GM23248 (cell line): ENCODE results near the gene WBP1. TPM values are rescaled to one million over a fixed set of nuclear protein-coding genes. Genes with fewer than 3 reads are reported as not detected.
"Not testable (repeated sequence)": the region's sequence is repeated elsewhere in the genome, so short reads cannot be mapped to it uniquely, and the experiment has no call there.

Experiments used
- DNase-seq: peaks from one replicate; pipeline ENCODE4 v3.0.0-alpha.2; 2015
- H2AFZ ChIP-seq: fragments of 200-600 bp; sonication (generic); 2 replicates; pipeline ENCODE4 v1.6.1; 2016; ENCODE audit warnings: antibody characterized with exemption
- H3F3A ChIP-seq: fragments of 200-600 bp; sonication (generic); 2 replicates; pipeline ENCODE4 v1.6.1; 2016; ENCODE audit warnings: mild to moderate bottlenecking, antibody characterized with exemption, mixed run types; ENCODE audit not compliant: insufficient read depth
- H3K27ac ChIP-seq: fragments of 200-600 bp; sonication (generic); 2 replicates; pipeline ENCODE4 v1.5.1; 2016; ENCODE audit warnings: mild to moderate bottlenecking
- H3K27me3 ChIP-seq: fragments of 200-600 bp; sonication (generic); replicated peaks from 2 replicates; pipeline ENCODE4 v1.6.1; 2016; ENCODE audit warnings: mild to moderate bottlenecking; ENCODE audit not compliant: insufficient read depth
- H3K36me3 ChIP-seq: fragments of 200-600 bp; sonication (generic); 2 replicates; pipeline ENCODE4 v1.6.1; 2016; ENCODE audit warnings: low read depth, mild to moderate bottlenecking
- H3K4me1 ChIP-seq: fragments of 200-600 bp; sonication (generic); 2 replicates; pipeline ENCODE4 v1.6.1; 2016; ENCODE audit warnings: mild to moderate bottlenecking; ENCODE audit not compliant: insufficient read depth
- H3K4me2 ChIP-seq: fragments of 200-600 bp; sonication (generic); one replicate; pipeline ENCODE4 v1.6.1; 2016; ENCODE audit warnings: mild to moderate bottlenecking; ENCODE audit not compliant: unreplicated experiment
- H3K4me3 ChIP-seq: fragments of 200-600 bp; sonication (generic); 2 replicates; pipeline ENCODE4 v1.5.1; 2016; ENCODE audit warnings: mild to moderate bottlenecking
- H3K79me2 ChIP-seq: fragments of 200-600 bp; sonication (generic); 2 replicates; pipeline ENCODE4 v1.6.1; 2016; ENCODE audit warnings: mild to moderate bottlenecking; ENCODE audit not compliant: insufficient read depth
- H3K9ac ChIP-seq: fragments of 200-600 bp; sonication (generic); 2 replicates; pipeline ENCODE4 v1.6.1; 2016; ENCODE audit warnings: mild to moderate bottlenecking
- H3K9me2 ChIP-seq: fragments of 200-600 bp; sonication (generic); 2 replicates; pipeline ENCODE4 v1.6.1; 2016; ENCODE audit warnings: mixed run types, mild to moderate bottlenecking, moderate library complexity; ENCODE audit not compliant: insufficient read depth
- H3K9me3 ChIP-seq: fragments of 200-600 bp; sonication (generic); one replicate; pipeline ENCODE4 v1.6.1; 2017; ENCODE audit warnings: low read depth
- H4K20me1 ChIP-seq: fragments of 200-600 bp; sonication (generic); 2 replicates; pipeline ENCODE4 v1.6.0; 2016; ENCODE audit not compliant: insufficient read depth
- EZH2 ChIP-seq: fragments of 200-600 bp; sonication (generic); IDR thresholded peaks from 2 replicates; pipeline ENCODE4 v1.6.1; 2018; ENCODE audit warnings: antibody characterized with exemption, mild to moderate bottlenecking; ENCODE audit not compliant: insufficient read depth, poor library complexity, severe bottlenecking
- EZH2phosphoT487 ChIP-seq: fragments of 200-600 bp; sonication (generic); IDR thresholded peaks from 2 replicates; pipeline ENCODE4 v1.6.1; 2018; ENCODE audit warnings: antibody characterized with exemption, moderate library complexity, mild to moderate bottlenecking, low read depth; ENCODE audit not compliant: insufficient read depth
- WGBS, 2 experiments: methylation state at CpG; one replicate each; pipeline ENCODE4 v1.1.6; 2015 to 2017; ENCODE audit warnings: low lambda C conversion rate in 2 of 2, low coverage in 1 of 2; ENCODE audit errors: missing lambda C conversion rate in 2 of 2; 5-methylcytosine and 5-hydroxymethylcytosine counted together
- in situ Hi-C: fragments of 300-500 bp; cut with MboI; formaldehyde crosslinking; loops from 2 replicates; pipeline ENCODE4 v1.15.0; 2020
- polyA plus RNA-seq: library from polyadenylated mRNA; unstranded; fragments of >200 nt; fragmentation: Nextera tagmentation; extraction: Ambion mirVana; gene quantifications from 2 replicates; pipeline ENCODE4 v1.2.1, GENCODE V29; 2016
- total RNA-seq: library from RNA; depleted of rRNA; stranded (reverse); fragments of >200 nt; shearing (Covaris generic); gene quantifications from 2 replicates; pipeline ENCODE4 v1.2.3, GENCODE V29; 2014

Gene WBP1
- total and polyA plus RNA-seq, 2 experiments from 2014 or later = 47.1 to 58.7 TPM

DNA sequence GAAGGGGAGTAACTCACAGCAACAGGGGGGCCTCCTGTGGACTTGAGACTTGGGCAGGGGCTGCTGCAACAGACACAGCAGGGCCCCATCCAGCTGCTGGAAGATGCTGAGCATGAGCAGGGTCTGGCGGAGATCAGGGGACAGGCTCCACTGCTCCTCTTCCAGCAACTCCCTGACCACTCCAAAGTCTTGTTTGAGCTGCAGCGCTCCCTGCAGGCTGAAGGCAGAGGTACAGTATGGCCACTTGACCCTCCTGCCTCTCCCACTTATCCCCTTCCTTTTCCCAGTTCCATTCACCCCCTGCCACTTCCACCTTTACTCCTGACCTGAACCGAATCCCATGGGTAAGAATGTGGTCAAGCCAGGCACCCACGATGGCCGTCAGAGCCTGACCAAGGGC is 16.7 kb downstream of the WBP1 start:
- no peaks in the 10 kb centered on the region for H4K20me1 ChIP-seq
- H3K79me2 ChIP-seq = peaks cover 40% of the 10 kb centered on the region
- DNase-seq = no peak
- H3F3A ChIP-seq = peaks cover 28% of the 10 kb centered on the region
- no peaks in the 10 kb centered on the region for H3K9me2 ChIP-seq
- H3K4me3 ChIP-seq = no peak overlapping the region
- in situ Hi-C loops = no loop called here
- H2AFZ ChIP-seq = no peak overlapping the region
- no peak overlapping the region for H3K27ac ChIP-seq
- no peak overlapping the region for H3K4me2 ChIP-seq
- H3K4me1 ChIP-seq = peaks cover 15% of the 10 kb centered on the region
- no peaks in the 10 kb centered on the region for H3K9me3 ChIP-seq
- no peaks in the 10 kb centered on the region for H3K27me3 ChIP-seq
- 96% methylated on average over 5 of the region's 5 CpGs for WGBS, 2 experiments
- H3K36me3 ChIP-seq = peaks cover 15% of the 10 kb centered on the region; the same call in 1 of the 2 replicates
- H3K9ac ChIP-seq = no peak overlapping the region
- TF ChIP-seq EZH2phosphoT487 = no peak
- no peak for TF ChIP-seq EZH2

DNA sequence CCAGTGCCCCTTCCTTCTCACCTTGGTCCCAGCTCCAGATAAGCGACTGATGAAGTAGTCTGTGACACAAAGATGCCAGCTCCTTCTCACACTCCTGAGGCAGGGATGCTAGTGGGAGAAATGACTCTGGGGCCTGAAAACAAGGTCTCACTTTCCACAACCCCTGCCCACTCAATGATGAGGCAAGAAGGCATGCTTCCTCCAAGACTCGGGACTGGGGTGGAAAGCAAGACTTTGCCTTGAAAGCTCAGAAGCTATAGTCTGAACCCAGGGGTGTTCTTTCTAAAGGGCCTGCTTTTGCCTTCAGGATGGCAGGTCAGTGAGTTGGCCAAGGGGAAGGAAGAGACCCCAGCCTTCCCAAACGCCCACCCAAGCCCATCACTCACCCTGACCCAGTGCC is 23.2 kb downstream of the WBP1 start:
- Histone ChIP-seq H3K4me1 (peaks cover 20% of the 10 kb centered on the region), H3K9me2 (no peaks in the 10 kb centered on the region), H3K27me3 (no peaks in the 10 kb centered on the region), H3K79me2 (peaks cover 88% of the 10 kb centered on the region), H3K4me2 (peak overlapping the region; percentile 97), H3K27ac (peak overlapping the region; percentile 62; the same call in 1 of the 2 replicates), H4K20me1 (no peaks in the 10 kb centered on the region), H3K36me3 (peaks cover 15% of the 10 kb centered on the region; the same call in 1 of the 2 replicates), H3K4me3 (peak overlapping the region; percentile 99), H3K9ac (peak overlapping the region; percentile 85), H3K9me3 (no peaks in the 10 kb centered on the region), H2AFZ (peak overlapping the region; percentile 96), H3F3A (0 out of 2 replicates have a peak, but pooled peaks cover 5% of the 10 kb centered on the region)
- in situ Hi-C loops = no loop called here
- WGBS, 2 experiments = 47 to 50% methylated on average over 3 of the region's 3 CpGs
- DNase-seq = peak; percentile 56
- TF ChIP-seq EZH2 (no peak), EZH2phosphoT487 (no peak)

DNA sequence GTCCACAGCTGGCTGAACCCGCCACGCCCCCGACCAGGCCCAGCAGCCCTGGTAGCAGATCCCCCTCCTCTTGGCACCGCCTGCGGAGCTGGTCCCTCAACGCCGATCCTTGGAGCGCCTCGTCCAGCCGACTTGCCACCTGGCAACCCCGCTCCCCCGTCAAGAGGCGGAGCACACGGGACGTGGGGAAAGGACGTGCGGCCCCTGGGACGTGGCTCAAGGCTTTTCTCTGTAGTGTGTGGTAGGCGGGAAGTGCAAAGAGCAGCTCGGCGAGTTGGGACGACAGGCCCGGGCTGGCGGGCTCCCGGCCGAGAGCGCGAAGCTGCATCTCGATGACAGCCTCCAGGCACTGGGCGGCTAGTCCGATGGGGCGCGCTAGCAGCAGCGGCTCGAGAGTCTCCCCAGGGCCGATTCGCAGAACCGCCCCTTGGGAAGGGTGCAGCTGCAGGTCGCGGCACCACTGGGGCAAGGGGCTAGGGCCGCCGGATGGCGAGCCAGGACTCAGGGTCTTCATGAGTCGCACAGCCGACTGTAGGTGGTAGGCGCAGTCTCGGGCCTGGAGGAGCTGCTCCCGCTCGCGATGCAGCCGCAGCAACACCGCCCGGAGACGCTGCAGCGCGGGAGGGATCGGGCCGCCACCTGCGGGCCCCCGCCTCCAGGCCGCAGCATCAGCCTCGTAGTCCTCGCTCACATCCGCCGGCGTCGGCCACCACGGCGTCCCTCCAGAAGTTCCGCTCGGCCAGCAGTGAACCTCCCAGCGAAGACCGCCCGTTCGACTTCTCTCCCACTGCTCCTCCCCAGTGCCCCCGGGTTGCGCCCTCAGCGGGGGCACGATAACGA is 23.9 kb downstream of the WBP1 start:
- no peak for TF ChIP-seq EZH2
- no peak for TF ChIP-seq EZH2phosphoT487
- H3K9me2 ChIP-seq = no peaks in the 10 kb centered on the region
- DNase-seq = peak; percentile 70
- in situ Hi-C loops = no loop called here
- H3K79me2 ChIP-seq = peaks cover 93% of the 10 kb centered on the region
- peak overlapping the region; percentile 99 for H3K4me3 ChIP-seq
- H2AFZ ChIP-seq = peak overlapping the region; percentile 96
- 0 out of 2 replicates have a peak, but pooled peaks cover 9% of the 10 kb centered on the region for H3F3A ChIP-seq
- H3K9me3 ChIP-seq = no peaks in the 10 kb centered on the region
- H3K9ac ChIP-seq = peak overlapping the region; percentile 85
- WGBS, 2 experiments = 2 to 3% methylated on average over 50 to 76 of the region's 80 CpGs
- H4K20me1 ChIP-seq = no peaks in the 10 kb centered on the region
- no peaks in the 10 kb centered on the region for H3K27me3 ChIP-seq
- H3K4me2 ChIP-seq = peak overlapping the region; percentile 97
- H3K27ac ChIP-seq = peak overlapping the region; percentile 62
- peaks cover 9% of the 10 kb centered on the region; the same call in 1 of the 2 replicates for H3K36me3 ChIP-seq
- peaks cover 20% of the 10 kb centered on the region for H3K4me1 ChIP-seq

DNA sequence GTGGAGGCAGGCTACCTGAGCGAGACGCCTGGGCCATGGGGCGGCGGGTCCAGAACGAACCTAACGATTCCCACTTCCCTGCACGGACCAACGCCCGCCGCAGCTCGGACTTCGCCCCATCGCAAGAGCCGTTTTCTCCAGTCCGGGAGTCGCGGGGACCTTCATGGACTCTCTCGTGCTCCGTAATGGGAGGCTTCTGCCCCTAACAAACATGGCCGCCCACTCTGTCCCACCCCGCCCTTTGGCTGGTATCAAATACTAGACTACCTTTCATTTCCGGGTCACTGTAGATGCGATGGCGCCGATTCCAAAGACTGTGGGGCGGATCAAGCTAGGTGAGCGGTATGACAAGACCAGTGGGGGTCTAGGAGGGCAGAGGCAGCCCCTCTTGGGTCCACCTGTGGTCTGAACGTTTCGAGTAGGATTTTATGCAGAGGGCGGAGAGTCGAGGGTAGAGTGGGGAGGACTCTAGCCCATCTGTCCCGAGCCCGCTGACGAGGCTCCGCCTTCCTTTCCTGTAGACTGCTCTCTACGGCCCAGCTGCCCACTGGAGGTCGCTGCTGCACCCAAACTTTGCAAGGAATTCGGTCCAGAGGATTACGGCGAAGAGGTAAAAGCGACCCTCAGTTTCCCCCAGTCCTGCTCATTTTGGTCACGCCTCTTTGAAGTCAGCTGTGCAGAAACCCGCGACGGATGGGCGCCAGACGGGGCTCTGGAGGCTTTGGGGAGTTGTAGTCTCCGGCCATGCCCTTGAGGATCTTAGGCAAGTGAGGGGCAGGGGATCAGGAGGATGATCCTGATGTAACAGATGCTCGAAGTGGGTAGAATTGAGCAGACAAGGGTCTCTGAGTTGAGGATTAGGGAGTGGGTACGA is 24.8 kb downstream of the WBP1 start, which contains the start of the genes CCDC142 and TTC31:
CCDC142 (minus strand) TSS at position 198 of the 874 bp plus-strand sequence; CDS start at position 37, 161 bp downstream.
TTC31 (plus strand) TSS at position 281 of the 874 bp plus-strand sequence; CDS start at position 296, 15 bp downstream.
- no peak for TF ChIP-seq EZH2phosphoT487
- TF ChIP-seq EZH2 = no peak
- Histone ChIP-seq H3K4me1 (peaks cover 25% of the 10 kb centered on the region), H3K4me3 (peak within 1 kb of the TSS; percentile 99), H3K9me2 (no peaks in the 10 kb centered on the region), H2AFZ (peak within 1 kb of the TSS; percentile 96), H3K36me3 (peaks cover 5% of the 10 kb centered on the region; the same call in 1 of the 2 replicates), H3K79me2 (peaks cover 87% of the 10 kb centered on the region), H3K9ac (peak within 1 kb of the TSS; percentile 85), H3K27me3 (no peaks in the 10 kb centered on the region), H3K4me2 (peak within 1 kb of the TSS; percentile 97), H3K9me3 (no peaks in the 10 kb centered on the region), H3F3A (peaks cover 13% of the 10 kb centered on the region), H3K27ac (peak within 1 kb of the TSS; percentile 62), H4K20me1 (no peaks in the 10 kb centered on the region)
- WGBS, 2 experiments = 0 to 1% methylated on average over 41 to 50 of the region's 50 CpGs
- peak; percentile 98 for DNase-seq
- in situ Hi-C loops = no loop called here

DNA sequence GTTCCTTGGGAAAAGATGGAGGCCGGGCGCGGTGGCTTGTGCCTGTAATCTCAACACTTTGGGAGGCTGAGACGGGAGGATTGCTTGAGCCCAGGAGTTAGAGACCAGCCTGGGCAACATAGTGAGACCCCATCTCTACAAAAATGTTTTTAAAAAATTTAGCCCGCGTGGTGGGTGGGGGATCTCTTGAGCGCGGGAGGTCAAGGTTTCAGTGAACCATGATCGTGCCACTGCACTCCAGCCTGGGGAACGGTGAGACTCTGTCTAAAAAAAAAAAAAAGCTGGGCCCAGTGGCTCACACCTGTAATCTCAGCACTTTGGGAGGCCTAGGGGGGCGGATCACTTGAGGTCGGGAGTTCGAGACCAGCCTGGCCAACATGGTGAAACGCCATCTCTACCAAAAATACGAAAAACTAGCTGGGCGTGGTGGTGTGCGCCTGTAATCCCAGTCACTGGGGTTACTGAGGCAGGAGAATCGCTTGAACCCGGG is 25.5 kb downstream of the WBP1 start:
- H4K20me1 ChIP-seq, H3K27ac ChIP-seq, H3K27me3 ChIP-seq, in situ Hi-C loops, H3K36me3 ChIP-seq, H3K9me3 ChIP-seq, H3K9me2 ChIP-seq, DNase-seq: not testable (repeated sequence)
- H3K79me2 ChIP-seq = peaks cover 81% of the 10 kb centered on the region
- WGBS, 2 experiments = 54 to 58% methylated on average over 18 to 19 of the region's 19 CpGs
- H3K4me1 ChIP-seq = peaks cover 32% of the 10 kb centered on the region
- peak overlapping the region; percentile 85 for H3K9ac ChIP-seq
- H3F3A ChIP-seq = peaks cover 19% of the 10 kb centered on the region
- H3K4me2 ChIP-seq = peak overlapping the region; percentile 97
- peak overlapping the region; percentile 99 for H3K4me3 ChIP-seq
- H2AFZ ChIP-seq = peak overlapping the region; percentile 96
